ENCODE data around the gene PITX3. TPM values are rescaled to one million over a fixed set of nuclear protein-coding genes. Genes with fewer than 3 reads are reported as not detected.

The PITX3 gene
- polyA plus RNA-seq, 3 donors, result 1.0 to 1.4 (median 1.2) TPM

GRCh38 chr10:102185811-102186527 is 55.3 kb downstream of the PITX3 start:
- no peak for DNase-seq

- no peak for DNase-seq
Measured at GRCh38 chr10:102185272-102185671, 56.0 kb downstream of the PITX3 start.

- no peak for DNase-seq
Measured at GRCh38 chr10:102184606-102185005, 56.7 kb downstream of the PITX3 start.

Other genes with a start within 250 kb of the PITX3 start
- gene ARMH3, start 185.3 kb downstream of the PITX3 start, polyA plus RNA-seq (ENCODE audit: insufficient read length in 3 of 3), result 10 to 100 TPM; 16.6 to 20.0 (median 19.6) TPM
- gene HPS6, start 176.2 kb downstream of the PITX3 start, polyA plus RNA-seq (ENCODE audit: insufficient read length in 3 of 3), result 10 to 100 TPM; 12.4 to 16.7 (median 15.9) TPM
- gene LDB1, start 121.1 kb downstream of the PITX3 start, polyA plus RNA-seq (ENCODE audit: insufficient read length in 3 of 3), result 100 to 1,000 TPM; 120 to 144 (median 126) TPM
- 10 to 100 TPM; 36.0 to 37.2 (median 36.6) TPM for gene PPRC1, start 108.5 kb downstream of the PITX3 start, polyA plus RNA-seq (ENCODE audit: insufficient read length in 3 of 3)
- gene NOLC1, start 89.1 kb downstream of the PITX3 start, polyA plus RNA-seq (ENCODE audit: insufficient read length in 3 of 3), result 10 to 100 TPM; 94.3 to 100.0 (median 98.7) TPM
- 1 to 10 TPM; 2.1 to 3.1 (median 2.2) TPM for gene ELOVL3, start 15.2 kb downstream of the PITX3 start, polyA plus RNA-seq (ENCODE audit: insufficient read length in 3 of 3)
- 10 to 100 TPM; 49.5 to 58.4 (median 53.6) TPM for gene GBF1, start 4.0 kb upstream of the PITX3 start, polyA plus RNA-seq (ENCODE audit: insufficient read length in 3 of 3)
- 10 to 100 TPM; 20.6 to 22.7 (median 21.4) TPM for gene NFKB2, start 154.2 kb upstream of the PITX3 start, polyA plus RNA-seq (ENCODE audit: insufficient read length in 3 of 3)
- gene PSD, start 177.3 kb upstream of the PITX3 start, polyA plus RNA-seq (ENCODE audit: insufficient read length in 3 of 3), result 10 to 100 TPM; 10.2 to 13.2 (median 12.2) TPM
- gene FBXL15, start 179.3 kb upstream of the PITX3 start, polyA plus RNA-seq (ENCODE audit: insufficient read length in 3 of 3), result 10 to 100 TPM; 12.6 to 16.3 (median 14.8) TPM
- gene CUEDC2, start 191.1 kb upstream of the PITX3 start, polyA plus RNA-seq (ENCODE audit: insufficient read length in 3 of 3), result 10 to 100 TPM; 77.1 to 93.1 (median 91.5) TPM
- gene C10orf95, start 210.0 kb upstream of the PITX3 start, polyA plus RNA-seq (ENCODE audit: insufficient read length in 3 of 3), result 1 to 10 TPM; 1.0 to 2.4 (median 1.9) TPM